Ascending aorta (tissue), 2 donors: ENCODE data around the gene SERINC5. TPM values are rescaled to one million over a fixed set of nuclear protein-coding genes. Genes with fewer than 3 reads are reported as not detected.

ENCODE experiments used
- DNase-seq, 2 donors: peaks; one replicate each; pipeline ENCODE4 v3.0.0-alpha.2; 2019; ENCODE audit warnings: low spot score in 2 of 2
- H3K27ac ChIP-seq, 2 donors: fragments of 200-600 bp; sonication (generic); one replicate each; pipeline ENCODE4 v1.5.1; 2016 to 2017; ENCODE audit warnings: mild to moderate bottlenecking in 1 of 2
- H3K27me3 ChIP-seq: fragments of 200-600 bp; sonication (generic); one replicate; pipeline ENCODE4 v1.5.1; 2017
- H3K36me3 ChIP-seq, 2 donors: fragments of 200-600 bp; sonication (generic); one replicate each; pipeline ENCODE4 v1.5.1; 2016
- H3K4me1 ChIP-seq, 2 donors: fragments of 200-600 bp; sonication (generic); one replicate each; pipeline ENCODE4 v1.5.1; 2016 to 2017; ENCODE audit warnings: mild to moderate bottlenecking in 1 of 2
- H3K4me3 ChIP-seq, 2 donors: fragments of 200-600 bp; sonication (generic); one replicate each; pipeline ENCODE4 v1.5.1; 2016 to 2017; ENCODE audit warnings: mild to moderate bottlenecking in 1 of 2
- H3K9me3 ChIP-seq, 2 donors: fragments of 200-600 bp; sonication (generic); one replicate each; pipeline ENCODE4 v1.5.1; 2016
- intact Hi-C: fragments of 100-400 bp; cut with DNase I; formaldehyde crosslinking; loops from one replicate; pipeline ENCODE4 v1.15.1; 2023
- total RNA-seq: library from RNA; depleted of rRNA; stranded (reverse); fragments of >200 nt; gene quantifications from one replicate; pipeline ENCODE4 v1.1.0, GENCODE V29; 2016
- TF ChIP-seq, protein P1 (sequence below), 3 experiments: fragments of 200-600 bp in 2 of 3; fragments of 450-650 bp in 1 of 3; sonication (generic) in 2 of 3; IDR thresholded peaks; one replicate each; pipeline ENCODE4 v1.5.1; 2016 to 2019; ENCODE audit warnings: antibody characterized with exemption in 3 of 3, mild to moderate bottlenecking in 1 of 3, moderate library complexity in 1 of 3

SERINC5 gene
- total RNA-seq, 1 donor from 2014 or later, result 3.4 TPM

DNA sequence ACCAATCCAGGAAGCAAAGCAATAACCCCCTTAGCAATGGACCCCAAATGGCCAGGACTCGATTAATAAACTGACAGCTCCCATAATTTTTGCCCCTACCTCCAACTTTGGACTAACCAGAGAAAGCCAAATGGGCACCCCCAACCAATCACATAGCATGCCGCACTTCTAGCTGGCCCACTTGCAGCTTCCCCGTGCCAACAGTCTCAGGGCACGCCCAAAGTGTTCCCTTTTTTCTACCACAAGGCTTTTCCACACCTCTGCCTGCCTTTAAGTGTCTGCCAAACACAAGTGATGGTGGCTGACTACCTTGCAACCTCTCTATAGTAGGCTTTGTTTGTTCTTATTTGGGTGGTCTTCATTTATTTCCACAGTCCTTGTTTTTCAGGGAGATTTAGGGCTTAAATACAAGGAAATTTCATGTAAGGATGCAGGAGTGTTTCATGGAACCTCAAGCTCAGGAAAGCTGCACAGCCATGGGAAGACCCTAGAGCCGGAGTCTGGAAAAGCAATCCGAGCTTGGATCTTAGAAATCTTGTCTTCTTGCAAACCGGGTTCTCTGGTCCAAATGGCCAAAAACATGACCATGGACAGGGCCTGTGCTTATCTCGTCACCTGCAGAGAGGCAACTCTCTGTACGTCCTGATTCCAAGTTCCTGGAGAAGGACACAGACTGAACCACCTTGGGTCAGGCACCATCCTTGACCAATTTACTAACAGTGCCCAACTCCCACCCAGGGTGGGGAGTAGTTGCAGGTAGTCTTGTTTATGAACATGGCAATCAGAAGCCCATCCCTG is 131.5 kb downstream of the SERINC5 start:
- TF ChIP-seq, protein P1, sequence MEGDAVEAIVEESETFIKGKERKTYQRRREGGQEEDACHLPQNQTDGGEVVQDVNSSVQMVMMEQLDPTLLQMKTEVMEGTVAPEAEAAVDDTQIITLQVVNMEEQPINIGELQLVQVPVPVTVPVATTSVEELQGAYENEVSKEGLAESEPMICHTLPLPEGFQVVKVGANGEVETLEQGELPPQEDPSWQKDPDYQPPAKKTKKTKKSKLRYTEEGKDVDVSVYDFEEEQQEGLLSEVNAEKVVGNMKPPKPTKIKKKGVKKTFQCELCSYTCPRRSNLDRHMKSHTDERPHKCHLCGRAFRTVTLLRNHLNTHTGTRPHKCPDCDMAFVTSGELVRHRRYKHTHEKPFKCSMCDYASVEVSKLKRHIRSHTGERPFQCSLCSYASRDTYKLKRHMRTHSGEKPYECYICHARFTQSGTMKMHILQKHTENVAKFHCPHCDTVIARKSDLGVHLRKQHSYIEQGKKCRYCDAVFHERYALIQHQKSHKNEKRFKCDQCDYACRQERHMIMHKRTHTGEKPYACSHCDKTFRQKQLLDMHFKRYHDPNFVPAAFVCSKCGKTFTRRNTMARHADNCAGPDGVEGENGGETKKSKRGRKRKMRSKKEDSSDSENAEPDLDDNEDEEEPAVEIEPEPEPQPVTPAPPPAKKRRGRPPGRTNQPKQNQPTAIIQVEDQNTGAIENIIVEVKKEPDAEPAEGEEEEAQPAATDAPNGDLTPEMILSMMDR (IDR thresholded peaks at IDR 0.05), result no peak
- DNase-seq, result no peak
- Histone ChIP-seq H3K36me3 (no peaks in the 10 kb centered on the region), H3K27me3 (no peaks in the 10 kb centered on the region), H3K4me1 (no peaks in the 10 kb centered on the region), H3K27ac (no peak overlapping the region), H3K9me3 (no peaks in the 10 kb centered on the region), H3K4me3 (no peak overlapping the region)
- intact Hi-C loops, result no loop called here

DNA sequence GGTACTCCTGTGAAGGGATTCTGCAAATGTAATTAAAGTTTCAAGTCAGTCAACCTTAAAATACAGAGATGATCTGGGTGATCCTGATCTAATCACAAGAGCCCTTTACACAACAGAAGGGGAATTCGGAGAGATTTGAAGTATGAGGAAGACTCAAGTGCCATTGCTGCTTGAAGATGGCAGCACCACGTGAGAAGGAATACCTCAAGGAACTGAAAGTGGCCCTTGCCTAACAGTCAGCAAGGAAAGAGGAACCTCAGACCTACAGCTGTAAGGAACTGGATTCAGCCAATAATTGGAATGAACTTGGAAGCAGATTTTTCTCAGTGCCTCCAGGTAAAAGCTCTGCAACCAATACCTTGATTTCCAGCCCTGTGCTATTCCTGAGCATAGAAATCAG is 133.3 kb downstream of the SERINC5 start:
- H3K4me1 ChIP-seq, result no peaks in the 10 kb centered on the region
- H3K4me3 ChIP-seq, result no peak overlapping the region
- intact Hi-C loops, result no loop called here
- H3K9me3 ChIP-seq, result no peaks in the 10 kb centered on the region
- no peaks in the 10 kb centered on the region for H3K27me3 ChIP-seq
- TF ChIP-seq, protein P1 (IDR thresholded peaks at IDR 0.05), result no peak
- peak in 1 of 2 donors; percentile 73 for DNase-seq
- H3K36me3 ChIP-seq, result no peaks in the 10 kb centered on the region
- no peak overlapping the region for H3K27ac ChIP-seq

DNA sequence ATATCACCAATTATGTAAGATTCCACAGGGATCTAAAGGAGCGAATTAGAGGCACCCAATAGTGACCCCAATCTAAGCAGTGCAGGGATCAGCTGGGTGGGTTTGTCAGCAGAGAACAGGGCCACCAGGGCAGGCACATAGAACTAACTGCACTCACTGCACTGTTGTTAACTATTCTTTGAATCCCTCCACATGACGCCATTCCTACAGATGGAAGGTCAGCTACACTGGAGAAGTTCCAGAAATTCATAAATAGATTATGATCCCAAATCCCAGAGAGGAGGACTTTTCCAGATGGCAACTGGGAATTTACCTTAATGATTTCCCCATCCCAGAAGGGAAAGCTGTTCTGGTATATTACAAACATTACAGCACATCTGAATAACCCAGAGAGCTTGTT is 136.5 kb downstream of the SERINC5 start:
- Histone ChIP-seq H3K4me1 (no peaks in the 10 kb centered on the region), H3K4me3 (no peak overlapping the region), H3K9me3 (no peaks in the 10 kb centered on the region), H3K27ac (no peak overlapping the region), H3K27me3 (no peaks in the 10 kb centered on the region), H3K36me3 (no peaks in the 10 kb centered on the region)
- TF ChIP-seq, protein P1 (IDR thresholded peaks at IDR 0.05), result no peak
- DNase-seq, result no peak
- intact Hi-C loops, result no loop called here

DNA sequence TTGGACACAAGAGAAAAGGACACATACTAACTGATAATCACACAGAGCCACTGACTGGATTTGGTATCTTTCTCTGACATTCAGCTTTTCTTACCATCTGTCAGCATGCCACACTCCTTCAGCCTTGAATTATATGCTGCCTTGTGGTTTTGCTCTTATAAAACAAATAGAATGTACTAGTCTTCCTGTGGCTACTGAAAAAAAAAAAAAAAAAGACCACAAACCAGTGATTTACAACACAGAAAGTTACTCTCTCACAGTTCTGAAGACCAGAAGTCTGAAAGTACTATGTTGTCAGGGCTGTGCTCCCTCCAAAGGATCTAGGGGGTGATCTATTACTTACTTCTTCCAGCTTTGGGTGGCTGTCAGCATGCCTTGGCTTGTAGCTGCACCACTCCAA is 138.4 kb downstream of the SERINC5 start:
- DNase-seq, result no peak
- TF ChIP-seq, protein P1 (IDR thresholded peaks at IDR 0.05), result no peak
- intact Hi-C loops, result no loop called here
- no peaks in the 10 kb centered on the region for H3K36me3 ChIP-seq
- no peak overlapping the region for H3K27ac ChIP-seq
- H3K4me3 ChIP-seq, result no peak overlapping the region
- no peaks in the 10 kb centered on the region for H3K27me3 ChIP-seq
- H3K9me3 ChIP-seq, result no peaks in the 10 kb centered on the region
- no peaks in the 10 kb centered on the region for H3K4me1 ChIP-seq

DNA sequence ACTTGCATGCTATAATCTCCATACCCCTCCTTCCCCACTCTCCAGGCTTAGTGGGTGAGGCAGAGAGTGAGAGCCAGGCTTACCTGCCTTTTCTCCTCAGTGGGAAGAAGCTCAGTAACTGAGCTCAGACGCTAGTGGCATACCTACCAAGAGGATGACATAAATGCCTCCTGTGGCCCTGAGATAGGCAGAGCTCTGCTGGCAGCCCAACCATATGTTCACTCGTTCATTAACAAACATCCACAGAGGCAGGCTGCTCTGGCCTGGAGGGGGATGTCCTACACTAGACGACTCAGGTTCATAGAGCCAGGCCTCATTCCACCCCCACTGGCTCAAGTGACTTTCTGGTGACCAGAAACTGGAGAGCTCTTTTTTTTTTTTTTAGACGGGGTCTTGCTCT is 139.4 kb downstream of the SERINC5 start:
- intact Hi-C loops, result no loop called here
- no peak for DNase-seq
- Histone ChIP-seq H3K36me3 (no peaks in the 10 kb centered on the region), H3K27me3 (no peaks in the 10 kb centered on the region), H3K4me3 (no peak overlapping the region), H3K27ac (no peak overlapping the region), H3K4me1 (no peaks in the 10 kb centered on the region), H3K9me3 (no peaks in the 10 kb centered on the region)
- TF ChIP-seq, protein P1 (IDR thresholded peaks at IDR 0.05), result no peak
